T-helper 22 cell (primary cell): ENCODE data around the gene TNPO3.
"Not testable (repeated sequence)": the region's sequence is repeated elsewhere in the genome, so short reads cannot be mapped to it uniquely, and the experiment has no call there.

Experiments used
- DNase-seq: peaks from one replicate; pipeline ENCODE4 v3.0.0-alpha.2; 2020; ENCODE audit warnings: low read depth

TNPO3 gene

GRCh38 chr7:129014501-129015101 lies 40.3 kb downstream of the TNPO3 start:
- DNase-seq = no peak

GRCh38 chr7:129013048-129013724 lies 41.7 kb downstream of the TNPO3 start:
- no peak for DNase-seq

GRCh38 chr7:129012641-129013040 lies 42.3 kb downstream of the TNPO3 start:
- DNase-seq = no peak

- DNase-seq = no peak
Measured at GRCh38 chr7:129010075-129010474, 44.8 kb downstream of the TNPO3 start.

GRCh38 chr7:129009437-129009836 lies 45.5 kb downstream of the TNPO3 start:
- no peak for DNase-seq

GRCh38 chr7:129008645-129009414 lies 46.1 kb downstream of the TNPO3 start:
- no peak for DNase-seq

GRCh38 chr7:129007572-129007971 lies 47.3 kb downstream of the TNPO3 start:
- DNase-seq = no peak

GRCh38 chr7:129006636-129007414 lies 48.1 kb downstream of the TNPO3 start:
- no peak for DNase-seq

- no peak for DNase-seq
Measured at GRCh38 chr7:129005186-129005585, 49.7 kb downstream of the TNPO3 start.

- DNase-seq = no peak
Measured at GRCh38 chr7:128997181-128997580, 57.7 kb downstream of the TNPO3 start.

- not testable (repeated sequence) for DNase-seq
Measured at GRCh38 chr7:128994560-128994959, 60.4 kb downstream of the TNPO3 start.

GRCh38 chr7:128993419-128993818 lies 61.5 kb downstream of the TNPO3 start:
- DNase-seq = no peak

GRCh38 chr7:128989961-128990360 lies 65.0 kb downstream of the TNPO3 start:
- DNase-seq = no peak

- no peak for DNase-seq
Measured at GRCh38 chr7:128988372-128988771, 66.5 kb downstream of the TNPO3 start.

- no peak for DNase-seq
Measured at GRCh38 chr7:128986609-128987008, 68.3 kb downstream of the TNPO3 start.

- DNase-seq = no peak
Measured at GRCh38 chr7:128985660-128986059, 69.3 kb downstream of the TNPO3 start.

- no peak for DNase-seq
Measured at GRCh38 chr7:128982105-128982504, 72.8 kb downstream of the TNPO3 start.

GRCh38 chr7:128974241-128974934 lies 80.5 kb downstream of the TNPO3 start:
- DNase-seq = no peak

GRCh38 chr7:128968624-128969023 lies 86.3 kb downstream of the TNPO3 start:
- DNase-seq = no peak

GRCh38 chr7:128963327-128963757 lies 91.6 kb downstream of the TNPO3 start:
- no peak for DNase-seq

GRCh38 chr7:128962899-128963298 lies 92.0 kb downstream of the TNPO3 start:
- DNase-seq = no peak
